Activated CD4-positive, alpha-beta T cell treated with anti-CD3 and anti-CD28 coated beads, Interleukin-10, Interleukin-2, amounts not matched to agents 100 ng/mL and 50 ng/mL, durations not matched to agents 16 hours and 8 hours (primary cell): ENCODE results near the gene BOD1.

Experiments used
- DNase-seq: peaks from one replicate; pipeline ENCODE4 v3.0.0-alpha.2; 2020

BOD1 gene

DNA sequence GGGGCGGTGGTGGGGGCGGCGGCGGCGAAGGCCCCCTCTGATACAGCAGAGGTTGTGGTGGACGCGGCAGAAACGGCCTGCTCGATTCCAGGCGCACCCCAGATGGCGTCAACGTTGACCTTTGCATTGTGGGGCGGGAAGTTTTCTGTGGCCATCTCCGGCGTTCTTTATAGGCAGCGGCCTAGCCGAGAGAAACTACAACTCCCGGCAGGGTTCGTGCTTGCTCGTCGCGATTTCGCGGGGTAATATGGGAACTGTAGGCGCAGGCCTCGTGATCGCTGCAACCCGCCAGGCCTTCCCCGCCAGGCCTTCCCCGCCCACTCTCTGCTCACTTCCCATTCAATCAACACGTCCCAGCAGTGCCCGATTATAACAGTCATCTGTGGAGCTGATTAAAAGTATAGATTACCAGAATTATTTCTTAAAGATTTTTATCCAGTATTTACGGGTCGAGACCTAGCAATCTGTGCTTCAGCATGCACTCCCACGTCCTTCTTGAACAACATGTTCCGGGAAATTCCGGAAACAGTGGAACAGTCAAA, at the start of gene BOD1:
BOD1 (minus strand) TSS at position 74 of the 542 bp plus-strand sequence. CDS start 214 bp downstream, outside the sequence.
- DNase-seq: peak; percentile 98

DNA sequence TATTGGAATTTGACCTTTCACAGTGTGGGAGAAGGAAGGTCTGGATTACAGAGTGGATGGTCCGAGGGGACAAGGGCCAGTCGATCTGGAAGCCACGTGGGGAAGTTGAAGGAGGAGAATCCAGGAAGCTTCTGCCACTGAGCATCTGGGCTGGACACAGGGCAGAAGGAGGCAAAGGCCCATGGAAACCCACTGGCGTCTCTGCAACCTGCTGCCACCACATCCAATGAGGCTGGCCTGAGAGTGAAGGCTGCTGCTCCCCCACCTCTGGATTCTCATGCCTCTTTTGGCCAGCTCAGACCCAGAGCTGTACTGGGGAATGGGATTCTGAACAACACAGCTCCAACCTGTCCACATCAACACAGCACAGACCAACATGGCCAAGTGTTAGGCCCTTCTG, 48.9 kb upstream of the BOD1 start:
- DNase-seq: no peak

DNA sequence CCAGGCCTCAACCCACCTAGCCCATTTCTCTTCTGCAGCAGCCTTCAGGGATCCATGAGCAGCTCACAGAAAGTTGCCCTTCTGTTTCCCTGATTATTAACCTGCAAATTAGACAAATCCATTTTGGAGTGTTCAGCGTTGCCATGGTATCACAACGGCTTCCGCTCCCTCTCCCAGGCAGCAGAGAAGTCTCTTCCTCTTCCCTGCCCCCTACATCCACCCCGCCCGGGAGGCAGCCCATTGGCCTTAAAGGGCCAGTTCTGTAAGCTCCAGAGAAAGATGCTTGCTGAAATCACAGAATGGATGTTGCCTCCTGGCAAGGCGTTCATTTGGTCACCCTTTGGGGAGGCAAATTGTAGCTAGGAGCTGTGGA, 47.7 kb upstream of the BOD1 start:
- DNase-seq: no peak

DNA sequence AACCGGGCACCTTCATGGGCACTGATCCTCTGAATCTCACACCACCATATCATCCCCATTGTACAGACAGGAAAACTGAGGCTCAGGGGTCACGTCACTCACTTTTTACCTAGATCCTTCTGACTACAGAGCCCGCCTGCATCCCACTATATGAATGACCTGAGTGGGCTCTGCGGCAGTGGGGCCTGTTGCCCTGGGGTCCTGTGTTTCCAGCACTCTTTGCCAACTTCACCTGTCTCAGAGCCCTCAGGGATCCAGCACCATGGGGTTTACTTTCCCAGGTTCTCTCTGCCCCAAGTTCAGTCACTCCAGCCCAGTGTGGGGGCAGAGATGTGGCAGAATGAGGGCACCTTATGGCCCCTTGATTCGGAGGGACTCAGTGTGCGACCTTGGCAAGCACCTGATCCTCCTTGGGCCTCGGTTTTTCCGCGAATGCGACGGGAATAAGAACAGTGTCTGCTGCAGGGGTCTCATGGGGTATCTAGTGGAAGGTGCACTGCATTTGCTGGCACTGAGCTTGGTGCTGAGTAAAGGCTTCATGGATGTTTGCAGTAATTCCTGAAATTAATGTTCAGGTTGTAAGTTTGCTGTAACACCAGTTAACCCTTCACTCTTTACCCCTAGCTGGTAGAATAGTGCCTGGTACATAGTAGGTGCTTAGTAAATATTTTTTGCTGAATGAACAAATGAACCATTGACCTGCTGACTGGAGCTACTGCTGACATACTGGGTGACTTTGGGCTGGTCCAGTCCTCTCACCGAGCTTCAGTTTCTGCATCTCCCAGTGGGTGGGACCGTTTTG, 47.1 kb upstream of the BOD1 start:
- no peak for DNase-seq

DNA sequence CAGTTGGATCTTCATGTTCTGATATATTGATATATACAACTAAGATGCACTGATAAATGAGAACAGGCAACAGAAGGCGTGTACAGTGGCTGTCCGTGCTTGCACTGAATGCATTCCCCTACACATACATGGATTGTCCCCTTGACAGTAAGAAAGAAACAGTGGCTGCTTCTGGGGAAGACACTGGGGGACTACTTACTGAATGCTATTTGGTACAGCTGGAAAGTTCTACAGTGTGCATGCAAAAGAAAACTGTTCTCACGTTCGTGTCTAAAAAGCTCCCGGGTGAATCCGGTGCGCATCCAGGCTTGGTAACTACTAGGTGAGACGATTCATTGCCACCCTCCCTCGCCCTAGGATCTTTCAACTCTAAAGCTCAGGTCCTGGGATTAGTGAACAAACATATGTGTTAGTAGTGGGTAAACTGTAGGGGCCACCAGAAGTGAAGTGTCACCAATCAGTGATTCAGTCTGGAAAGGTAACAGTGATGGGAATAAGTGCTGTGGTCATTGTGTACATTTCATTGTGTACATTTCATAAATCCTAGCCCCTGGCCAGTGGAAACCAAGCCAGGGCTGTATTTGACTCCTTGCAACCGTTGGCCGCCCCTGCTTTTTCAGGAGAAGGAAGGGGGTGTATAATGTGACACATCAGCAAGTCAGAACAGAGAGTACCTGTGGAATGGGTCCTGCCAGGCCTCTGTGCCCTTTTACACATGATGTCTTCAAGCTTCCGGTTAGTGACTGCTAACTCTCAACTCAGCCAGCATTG, 46.3 kb upstream of the BOD1 start:
- no peak for DNase-seq

DNA sequence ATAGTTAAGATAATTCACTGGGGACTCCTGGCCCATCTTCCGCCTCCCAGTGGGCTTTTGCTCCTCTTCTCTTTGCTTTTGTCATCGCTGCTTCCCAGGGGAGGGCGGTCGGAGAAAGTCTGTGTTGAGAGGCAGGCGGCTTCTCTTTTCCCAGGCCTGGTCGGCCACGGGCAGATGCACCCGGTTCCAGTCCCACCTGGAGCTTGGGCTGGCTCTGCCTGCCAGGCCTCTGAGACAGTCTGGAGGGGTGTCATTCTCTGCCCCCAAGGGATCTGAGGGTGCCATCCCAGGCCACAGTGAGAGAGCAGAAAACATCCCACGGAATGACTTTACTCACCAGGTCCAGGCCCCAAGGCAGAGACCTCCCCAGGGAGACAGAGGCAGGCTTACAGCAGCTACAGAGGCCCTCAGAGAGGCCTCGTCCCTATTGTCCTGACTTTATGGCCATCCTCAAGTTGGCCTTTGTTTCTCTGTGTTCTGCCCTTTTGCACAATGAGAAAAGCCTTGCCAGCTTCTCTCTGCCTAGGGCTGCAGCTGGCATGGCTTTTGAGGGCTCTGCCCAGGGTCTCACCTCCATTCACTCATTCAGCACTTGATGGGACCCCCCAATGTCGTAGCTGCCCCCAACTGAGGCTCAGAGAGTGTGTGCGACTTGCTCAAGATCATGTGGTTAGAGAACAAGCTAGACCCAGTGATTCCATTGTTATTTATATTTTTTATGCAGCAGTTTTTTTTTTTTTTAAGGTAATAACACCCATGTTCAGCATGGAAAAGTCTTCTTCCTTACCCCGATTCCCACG, 44.2 kb upstream of the BOD1 start:
- DNase-seq: no peak

DNA sequence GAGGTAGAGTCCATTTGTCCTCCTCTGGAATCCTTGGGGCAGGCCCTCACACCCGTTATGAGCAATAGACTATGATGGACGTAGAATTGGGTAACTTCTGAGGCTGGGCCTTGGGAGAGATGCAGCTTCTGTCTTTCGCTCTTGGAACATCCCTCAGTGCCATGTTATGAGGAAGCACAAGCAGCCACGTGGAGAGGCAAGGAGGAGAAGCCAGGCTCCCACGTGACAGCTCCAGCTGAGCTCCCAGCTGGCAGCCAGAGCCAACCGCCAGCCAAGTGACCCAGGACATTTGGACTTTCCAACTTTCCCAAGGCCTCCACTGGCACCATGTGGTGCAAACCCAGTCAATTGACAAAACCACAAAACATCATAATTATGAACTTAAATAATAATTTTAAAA, 43.0 kb upstream of the BOD1 start:
- DNase-seq: no peak

DNA sequence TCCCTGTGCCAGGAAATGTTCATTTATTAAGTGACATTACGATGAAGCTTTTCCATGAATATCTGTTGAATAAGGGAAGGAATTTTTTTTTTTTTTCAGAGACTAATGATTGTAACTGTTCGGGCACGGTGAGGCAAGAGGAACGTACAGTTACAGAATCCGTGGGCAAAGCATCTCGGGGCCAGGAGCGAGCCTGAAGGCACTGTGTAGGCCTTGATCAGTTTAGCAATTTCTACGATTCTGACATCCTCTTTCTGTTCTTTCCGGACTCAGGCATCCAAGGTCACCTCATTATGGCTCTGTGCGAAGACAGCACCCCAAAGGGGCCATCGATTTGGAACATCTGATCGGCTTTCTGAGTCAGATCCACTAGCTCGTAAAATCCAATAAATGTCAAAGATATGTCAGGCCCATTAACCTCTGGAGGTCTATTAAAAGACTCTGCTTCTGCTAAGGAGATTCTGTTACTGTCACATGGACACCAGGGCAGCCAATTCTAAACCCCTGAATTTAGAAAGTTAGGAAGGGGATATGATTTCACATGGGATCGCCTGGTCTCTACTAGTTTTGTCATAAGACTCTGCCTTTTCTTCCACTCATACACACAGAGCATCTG, 41.4 kb upstream of the BOD1 start:
- DNase-seq: no peak

DNA sequence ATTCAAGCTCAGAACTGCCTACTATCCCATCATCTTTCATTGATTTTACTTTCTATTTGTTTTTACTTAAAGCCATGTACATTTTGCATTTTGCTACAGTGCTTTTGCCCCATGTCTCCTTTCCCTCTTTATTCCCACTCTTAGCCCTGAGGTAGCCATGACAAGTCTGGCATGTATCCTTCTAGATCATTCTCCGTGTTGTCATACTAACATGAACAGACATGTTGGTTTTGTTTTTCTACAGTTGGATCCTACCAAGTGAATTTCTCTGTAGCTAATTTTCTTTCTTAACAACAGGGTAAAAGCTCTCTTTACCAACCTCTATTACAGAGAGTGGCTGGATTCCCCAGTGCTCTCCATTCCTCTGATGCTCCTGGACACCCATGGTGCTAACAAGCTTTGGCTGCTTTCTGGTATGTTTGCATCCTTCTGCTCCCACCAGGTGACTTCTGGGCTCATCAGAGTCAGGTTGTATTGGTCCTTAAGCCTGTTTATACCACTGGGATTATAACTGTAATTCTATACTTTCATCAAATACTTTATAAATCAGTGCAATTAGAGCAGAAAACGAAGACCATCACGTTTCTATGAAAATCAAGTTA, 38.8 kb upstream of the BOD1 start:
- DNase-seq: no peak

DNA sequence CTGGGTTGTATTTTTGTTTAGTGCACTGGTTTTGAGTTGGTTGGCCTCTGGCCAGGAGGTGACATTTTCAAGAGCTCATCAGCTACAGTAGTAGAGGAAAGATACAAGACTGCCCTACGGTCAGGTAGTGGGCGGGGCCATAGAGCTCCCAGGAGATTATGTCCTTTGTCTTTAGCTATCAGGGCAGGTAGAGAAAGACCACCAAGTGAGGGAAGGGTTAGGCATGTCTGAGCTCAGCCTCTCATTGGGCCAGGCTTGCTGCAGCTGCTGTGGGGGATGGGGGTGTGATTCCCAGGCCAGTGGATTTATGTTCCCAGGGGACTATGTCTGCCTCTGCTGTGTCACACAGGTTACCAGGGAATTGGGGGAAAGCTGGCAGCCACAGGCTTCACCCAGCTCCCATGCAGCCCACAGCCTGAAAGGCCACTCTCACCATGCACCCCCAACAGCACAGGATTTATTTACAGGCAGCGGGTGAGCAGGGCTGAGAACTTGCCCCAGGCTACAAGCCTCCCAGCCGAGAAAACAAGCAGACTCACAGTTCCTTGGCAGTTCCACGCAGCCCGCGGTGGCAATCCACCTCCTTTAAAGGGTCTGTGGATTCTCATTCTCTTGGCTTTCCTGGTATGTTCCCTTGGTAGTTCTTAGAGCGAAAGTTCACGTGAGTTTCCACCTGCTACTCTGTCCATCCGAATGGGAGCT, 37.5 kb upstream of the BOD1 start:
- no peak for DNase-seq

DNA sequence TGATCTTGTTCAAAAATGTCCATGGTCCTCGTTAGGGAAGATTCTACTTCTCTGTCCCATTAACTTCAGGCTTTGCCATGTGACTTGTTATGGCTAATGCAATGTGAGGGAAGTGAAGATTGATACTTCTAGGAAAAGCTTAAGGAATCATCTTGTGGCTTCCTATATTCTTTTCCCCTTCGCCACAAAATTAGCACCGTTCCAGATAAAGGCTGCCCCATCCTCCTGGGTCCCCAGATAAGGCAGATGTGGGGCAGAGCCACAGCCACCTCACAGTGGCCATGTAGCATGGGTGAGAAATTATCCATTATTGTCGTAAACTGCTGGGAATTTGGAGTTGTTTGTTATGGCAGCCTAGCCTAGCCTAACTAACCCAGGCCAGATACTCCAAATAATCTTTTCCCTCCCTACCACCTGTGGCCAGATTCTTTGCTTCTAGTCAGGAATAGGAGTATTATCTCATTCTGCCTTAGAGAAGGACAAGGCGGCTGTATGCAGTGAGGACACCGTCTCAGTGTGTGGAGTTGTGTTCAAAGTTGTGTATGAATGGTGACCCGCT, 31.9 kb upstream of the BOD1 start:
- DNase-seq: no peak

DNA sequence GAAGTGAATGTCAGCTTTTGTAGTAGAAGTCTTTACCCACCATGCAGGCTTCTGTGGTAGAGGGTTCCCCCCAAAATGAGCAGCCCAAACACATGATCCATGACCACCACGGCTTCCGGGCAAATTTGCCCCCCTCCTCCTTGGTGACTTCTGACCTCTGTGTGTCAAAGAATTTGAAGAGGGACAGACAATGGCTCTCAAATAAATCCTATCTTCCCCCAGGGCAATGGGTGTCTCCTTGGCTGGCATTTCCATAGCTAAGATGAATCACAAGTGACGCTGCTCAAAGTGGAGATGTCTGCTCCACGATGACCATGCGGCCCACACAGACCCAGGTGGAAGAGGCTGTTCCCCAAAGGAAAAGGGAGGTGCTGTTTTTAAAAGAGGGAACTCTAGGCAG, 30.2 kb upstream of the BOD1 start:
- DNase-seq: no peak

DNA sequence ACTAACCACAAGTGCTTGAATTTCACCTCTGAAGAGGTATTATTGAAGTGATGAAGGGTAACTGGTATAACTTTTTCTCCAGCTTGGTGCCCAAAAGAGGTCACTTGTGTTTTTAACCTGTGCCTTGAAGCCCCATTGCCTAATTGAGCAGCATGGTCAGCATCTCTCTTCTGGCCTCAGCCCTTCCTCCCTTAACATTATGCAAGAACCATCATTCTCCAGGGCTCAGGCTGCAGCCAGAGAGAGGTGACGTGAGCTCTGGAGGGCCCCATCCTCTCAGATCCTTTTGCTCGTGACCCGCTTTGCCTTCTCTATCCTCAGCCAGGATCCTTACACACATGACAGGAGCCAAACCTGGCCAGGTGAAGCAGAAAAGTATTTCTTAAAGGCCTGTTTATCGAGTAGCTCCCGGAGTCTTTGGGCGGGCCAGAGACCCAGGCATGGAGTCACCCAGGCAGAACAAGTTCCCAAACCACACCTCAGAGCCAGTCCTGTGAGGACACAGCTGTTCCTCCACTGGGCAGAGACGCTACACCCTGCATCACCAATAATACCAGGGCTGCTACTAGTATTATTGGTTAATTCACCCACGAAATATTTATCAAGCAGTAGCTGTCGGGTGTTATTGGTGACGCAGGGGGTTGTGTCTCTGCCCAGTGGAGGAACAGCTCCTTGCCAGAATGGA, 29.6 kb upstream of the BOD1 start:
- no peak for DNase-seq

DNA sequence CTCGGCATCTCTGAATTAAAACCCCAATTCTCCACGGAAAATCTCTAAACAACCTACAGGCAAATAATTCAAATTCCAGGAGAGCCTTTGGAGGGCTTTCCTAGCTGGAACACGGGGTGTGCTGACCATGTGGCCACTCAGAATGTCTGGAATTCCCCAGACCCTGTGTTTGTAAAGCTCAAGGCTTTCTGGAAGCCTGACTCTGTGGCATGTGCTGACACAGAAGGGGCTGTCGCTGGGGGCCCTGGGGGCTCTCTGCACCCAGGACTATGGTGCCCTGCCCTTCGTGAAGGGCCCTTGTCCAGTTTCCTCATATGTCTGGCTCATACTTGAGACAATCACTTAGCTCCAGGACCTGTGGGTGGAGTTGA, 29.0 kb upstream of the BOD1 start:
- DNase-seq: no peak

DNA sequence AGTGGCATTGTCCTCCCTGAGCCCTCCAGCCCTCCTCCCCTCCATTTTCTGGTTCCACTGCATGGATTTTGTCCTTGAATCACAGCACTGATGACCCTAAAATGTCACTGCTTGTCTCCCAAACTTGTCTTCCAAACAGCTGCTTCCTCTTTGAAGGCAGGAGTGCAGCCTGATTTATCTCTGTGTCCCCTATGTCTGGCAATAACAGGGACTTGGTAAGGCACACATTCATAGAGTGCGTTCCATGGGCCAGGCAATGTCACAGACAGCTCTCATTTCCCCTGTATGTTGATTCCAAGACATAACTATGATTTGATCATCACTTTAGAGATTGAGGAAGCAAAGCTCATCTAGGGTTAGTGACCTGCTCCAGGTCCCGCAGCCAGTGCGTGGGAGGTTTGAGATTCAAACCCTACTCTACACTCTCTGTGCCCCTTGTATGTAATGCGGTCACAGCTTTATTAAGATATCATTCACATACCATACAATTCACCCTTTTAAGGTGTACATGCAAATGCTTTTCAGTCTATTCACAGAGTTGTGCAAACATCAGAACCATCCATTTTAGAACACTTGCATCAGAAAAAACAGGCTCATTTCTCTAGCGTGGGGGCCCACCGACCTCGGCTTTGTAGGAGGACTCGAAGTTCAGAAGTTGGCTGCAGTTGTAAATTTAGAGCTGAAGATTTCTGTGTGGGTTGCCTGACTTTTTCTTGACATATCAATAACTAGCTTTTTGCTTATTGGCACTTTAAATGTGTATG, 28.4 kb upstream of the BOD1 start:
- no peak for DNase-seq

DNA sequence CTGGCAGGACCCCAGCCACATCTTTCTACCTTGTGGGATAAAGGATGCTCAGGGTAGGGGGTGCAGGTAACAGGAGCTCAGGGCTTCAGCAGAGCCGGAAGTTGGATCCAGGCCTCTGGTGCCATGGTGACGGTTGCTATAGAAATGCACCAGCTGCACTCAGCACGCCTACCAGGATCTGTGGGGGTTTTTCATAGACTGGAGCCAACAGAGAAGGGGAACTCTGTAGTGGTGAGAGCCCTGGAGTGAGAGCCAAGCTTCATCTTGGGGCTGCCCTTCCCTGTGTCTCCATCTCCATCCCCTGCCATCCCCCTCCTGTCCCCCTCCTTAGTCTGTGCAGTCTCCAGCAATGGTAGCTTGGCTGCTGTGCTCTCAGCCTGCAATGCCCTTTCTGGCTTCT, 27.5 kb upstream of the BOD1 start:
- DNase-seq: no peak

DNA sequence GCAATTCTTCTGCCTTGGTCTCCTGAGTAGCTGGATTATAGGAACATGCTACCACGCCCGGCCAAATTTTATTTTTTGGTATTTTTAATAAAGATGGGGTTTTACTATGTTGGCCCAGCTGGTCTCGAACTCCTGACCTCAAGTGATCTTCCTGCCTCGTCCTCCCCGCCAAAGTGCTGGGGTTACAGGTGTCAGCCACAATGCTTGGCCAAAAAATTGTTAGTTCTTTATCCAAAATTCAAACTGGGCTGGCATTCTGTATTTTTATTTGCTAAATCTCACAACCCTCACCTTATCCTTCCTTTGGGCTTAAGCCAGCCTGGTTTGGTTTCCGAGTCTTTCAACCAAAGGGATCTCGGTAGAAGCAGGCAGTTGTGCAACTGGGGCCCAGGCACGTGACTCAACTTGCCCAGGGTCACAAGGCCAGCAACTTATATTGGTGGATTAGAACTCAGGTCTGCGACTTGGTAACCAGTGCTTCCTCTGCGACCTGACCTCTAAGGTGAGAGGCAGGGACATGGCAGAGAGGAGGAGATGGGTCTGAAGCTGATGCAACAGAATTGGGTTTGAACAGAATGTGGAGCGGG, 26.5 kb upstream of the BOD1 start:
- DNase-seq: no peak

DNA sequence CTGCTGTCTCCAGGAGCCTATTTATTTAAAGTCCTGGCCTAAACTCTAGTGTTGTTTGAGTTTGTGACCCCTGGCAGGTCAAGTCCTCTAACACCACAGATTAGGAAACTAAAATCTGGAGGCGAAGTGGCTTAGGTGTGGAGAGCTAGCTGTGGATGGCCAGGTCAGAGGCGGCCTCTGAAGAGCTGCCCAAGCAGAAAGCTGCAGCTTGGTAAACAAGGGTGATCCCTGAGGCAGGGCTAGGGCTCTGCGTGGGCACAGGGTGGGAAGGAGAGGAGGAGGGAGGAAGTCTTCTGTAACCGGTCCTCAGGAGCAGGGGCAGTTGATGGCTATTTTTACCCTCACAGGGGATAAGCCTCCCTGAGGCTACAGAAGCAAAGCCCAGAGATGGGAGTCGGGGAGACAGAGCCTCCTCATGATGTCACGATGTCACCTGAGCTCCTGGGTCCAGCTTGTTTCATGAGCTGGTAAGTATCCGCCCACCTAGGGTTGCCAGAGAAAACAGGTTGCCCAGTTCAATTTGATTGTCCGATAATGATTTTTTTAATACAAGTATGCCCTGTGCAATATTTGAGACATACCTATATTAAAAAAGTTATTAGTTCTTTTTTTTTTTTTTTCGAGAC, 25.9 kb upstream of the BOD1 start:
- no peak for DNase-seq

DNA sequence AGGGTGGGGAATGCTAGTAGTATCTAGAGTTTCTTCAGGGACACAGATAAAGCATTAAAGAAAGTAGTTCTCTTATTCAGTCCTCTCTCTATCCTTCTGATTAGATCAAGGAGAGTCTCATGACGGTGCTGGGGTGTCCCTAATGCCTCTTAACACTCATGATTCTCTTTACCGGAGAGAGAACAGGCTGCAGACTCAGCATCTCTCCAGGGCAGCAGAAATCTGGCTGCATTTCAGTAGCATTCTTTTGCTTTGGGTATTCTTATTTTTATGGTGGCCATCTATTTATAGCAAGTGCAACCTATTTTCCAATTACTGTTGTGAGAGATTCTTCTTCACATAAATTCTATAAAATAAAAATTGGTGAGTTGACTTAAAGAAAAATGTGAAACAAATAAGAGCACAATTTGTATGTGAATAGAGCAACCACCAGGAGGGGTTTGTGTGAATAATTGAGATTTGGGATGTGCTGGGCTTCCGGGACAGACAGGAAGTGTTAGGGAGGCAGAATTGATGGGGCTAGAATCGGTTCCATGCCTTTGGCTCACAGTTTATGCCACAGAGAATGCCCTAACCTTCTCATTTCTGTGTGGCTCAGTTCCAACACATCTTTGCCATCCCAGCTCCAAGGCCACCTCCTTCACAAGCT, 23.8 kb upstream of the BOD1 start:
- no peak for DNase-seq
